Putamen (tissue), 1 donor: ENCODE measurements around the gene C10orf71.

Experiments
- DNase-seq: peaks from one replicate; pipeline ENCODE4 v3.0.0-alpha.2; 2016; ENCODE audit warnings: low spot score

Gene C10orf71, protein sequence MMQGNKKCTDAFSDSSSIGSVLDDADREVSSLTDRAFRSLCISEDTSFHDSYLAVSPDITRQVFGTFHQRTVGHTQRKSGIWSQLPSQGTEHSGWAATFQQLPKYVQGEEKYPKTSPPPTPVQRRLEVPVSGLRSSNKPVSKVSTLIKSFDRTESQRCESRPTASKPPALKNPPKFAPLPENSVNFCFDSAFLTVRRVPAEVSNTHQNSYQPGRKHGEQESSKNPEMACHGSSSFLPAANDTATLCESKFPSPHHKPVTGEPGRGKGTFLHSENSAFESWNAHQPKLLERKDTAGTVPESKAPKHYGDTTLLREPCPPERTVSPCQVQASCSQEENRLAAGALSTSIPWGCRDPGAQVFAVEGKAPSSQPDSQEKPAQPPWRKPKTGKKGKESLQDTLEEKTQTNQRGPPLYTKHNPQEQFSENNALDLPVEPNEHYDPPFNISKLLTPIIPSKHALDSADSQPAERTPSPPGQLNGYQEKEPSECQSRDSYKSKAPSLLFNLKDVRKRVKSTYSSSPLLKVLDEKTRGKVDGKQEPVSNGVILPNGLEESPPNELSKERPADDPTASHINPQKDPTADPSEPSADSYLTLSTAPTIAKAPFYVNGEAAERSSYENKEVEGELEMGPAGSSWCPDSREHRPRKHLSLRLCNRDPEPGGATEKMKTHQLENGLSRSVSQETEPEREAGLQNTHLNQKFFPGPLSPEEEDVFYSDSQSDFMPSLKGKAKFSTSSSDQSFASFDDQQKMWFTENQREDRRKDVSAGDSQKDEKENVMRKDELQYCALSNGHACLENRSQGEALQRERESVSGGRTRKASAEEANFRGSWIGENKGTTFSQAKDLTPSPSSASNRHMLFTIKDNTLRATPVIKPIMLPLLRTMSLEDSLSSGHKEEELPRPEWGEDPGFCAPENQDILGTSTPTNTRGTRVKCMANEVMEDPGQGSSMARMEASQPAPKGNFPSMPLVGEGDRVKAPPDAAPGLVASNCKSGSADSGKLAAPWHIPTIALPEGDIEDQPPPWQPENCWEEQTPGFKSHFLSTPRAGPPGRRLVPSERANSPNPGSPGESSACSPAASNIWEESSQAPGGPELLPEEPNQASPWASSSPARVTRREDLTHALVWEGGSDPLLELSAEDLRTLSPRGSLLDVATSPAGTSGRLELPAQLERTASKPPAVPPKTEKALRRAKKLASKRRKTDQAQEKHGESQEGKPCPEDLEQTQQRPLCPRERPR (N-terminal part only)

DNA sequence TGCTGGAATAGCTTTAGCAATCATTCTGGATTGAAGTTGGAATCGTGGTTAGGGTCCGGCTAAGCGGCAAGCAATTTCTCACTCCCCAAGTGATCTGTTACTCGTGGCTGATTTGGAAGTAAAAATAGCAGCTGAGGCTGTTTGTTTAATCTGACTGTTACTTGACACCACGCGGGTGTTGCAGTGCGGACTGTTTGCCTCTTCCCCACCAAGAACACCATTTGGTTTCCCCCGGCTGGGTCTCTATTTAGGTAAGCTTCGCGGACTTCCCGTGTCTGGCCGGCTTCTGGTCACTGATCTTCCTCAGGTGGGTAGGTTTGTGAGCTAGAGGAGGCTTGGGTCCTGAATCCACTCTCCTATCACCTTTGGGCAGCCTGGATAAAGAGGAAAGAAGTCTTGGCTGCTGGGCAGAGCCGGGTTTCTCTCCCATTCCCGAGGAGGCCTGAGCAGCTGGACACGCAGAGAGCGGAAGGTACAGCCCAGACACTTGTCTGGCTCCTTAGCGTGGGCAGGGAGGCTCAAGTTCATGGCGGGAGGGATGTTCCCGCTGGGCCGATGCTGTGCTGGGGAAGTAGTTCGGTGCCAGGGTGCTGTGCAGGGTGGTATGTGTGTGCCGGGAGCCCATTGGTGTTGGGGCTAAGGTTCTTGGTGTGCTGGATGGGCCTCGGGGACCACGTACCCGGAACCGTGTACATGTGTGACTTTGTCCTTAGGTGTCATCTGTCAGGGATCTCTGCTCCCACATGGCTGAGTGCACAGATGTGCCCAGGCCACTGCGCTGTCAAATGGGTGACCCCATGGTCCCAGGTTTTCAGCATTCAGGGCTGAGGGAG is at the start of gene C10orf71:
C10orf71 (plus strand) TSS at position 188 of the 833 bp plus-strand sequence. CDS start 23,376 bp downstream, outside the sequence.
- DNase-seq, result no peak

DNA sequence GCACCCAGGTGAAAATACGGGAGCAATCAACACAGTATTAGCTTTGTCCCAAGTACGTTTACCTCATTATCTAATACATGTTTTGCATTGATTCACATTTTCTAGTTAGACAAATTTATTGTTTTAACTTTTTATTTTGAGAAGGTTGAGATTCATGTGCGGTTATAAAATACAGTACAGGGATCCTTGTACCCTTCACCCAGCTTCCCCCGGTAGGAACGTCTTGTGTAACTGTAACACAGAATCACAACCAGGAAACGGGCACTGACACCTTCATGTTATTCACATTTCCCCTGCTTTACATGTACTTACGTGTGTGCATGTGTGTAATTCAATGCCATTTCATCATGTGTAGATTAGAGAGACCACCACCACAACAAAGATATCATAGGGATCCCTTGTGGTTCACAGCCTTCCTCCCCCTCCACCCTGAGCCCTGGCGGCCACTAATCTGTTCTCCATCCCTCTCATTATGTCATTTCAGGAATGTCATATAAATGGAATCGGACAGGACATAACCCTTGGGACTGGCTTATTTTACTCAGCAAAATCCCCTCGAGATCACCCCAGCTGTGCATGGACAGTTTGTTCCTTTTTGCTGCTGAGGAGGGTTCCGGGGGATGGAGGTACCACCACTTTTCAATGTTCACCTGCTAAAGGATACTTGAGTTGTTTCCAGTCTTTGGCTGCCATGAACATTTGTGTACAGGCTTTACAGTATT is 46.5 kb upstream of the C10orf71 start:
- no peak for DNase-seq

DNA sequence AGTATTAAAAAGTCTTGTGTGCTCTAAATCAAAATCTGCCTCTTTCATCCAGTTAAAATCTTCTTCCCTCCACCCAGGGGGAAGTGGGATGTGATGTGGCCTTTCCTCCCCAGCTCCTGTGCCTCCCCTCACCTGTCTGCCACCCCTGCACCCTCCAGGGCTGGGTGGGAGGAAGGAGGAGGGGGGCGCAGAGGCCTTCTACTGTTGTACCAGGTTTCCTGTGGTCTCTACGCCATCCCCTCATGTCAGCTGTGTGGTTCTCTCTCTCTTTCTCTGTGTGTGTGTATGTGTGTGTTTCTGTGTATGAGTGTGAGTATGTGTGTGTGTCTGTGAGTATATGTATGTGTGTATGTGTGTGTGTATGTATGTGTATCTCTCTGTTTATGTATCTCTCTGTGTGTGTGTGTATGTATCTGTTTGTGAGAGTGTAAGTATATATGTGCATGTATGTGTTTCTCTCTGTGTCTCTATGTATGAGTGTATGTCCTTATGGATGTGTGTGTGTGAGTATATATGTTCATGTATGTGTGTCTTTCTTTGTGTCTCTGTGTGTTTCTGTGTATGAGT is 45.5 kb upstream of the C10orf71 start:
- no peak for DNase-seq

DNA sequence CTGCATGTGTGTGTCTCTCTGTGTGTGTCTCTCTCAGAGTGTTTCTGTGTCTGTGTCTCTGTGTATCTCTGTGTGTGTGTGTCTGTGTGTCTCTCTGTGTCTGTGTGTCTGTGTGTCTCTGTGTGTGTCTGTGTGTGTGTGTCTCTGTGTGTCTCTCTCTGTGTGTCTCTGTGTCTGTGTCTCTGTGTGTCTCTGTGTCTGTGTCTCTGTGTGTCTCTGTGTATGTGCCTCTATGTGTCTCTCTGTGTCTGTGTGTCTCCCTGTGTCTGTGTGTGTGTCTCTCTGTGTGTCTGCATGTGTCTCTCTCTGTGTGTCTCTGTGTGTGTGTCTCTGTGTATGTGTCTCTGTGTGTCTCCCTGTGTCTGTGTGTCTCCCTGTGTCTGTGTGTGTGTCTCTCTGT is 44.8 kb upstream of the C10orf71 start:
- no peak for DNase-seq

DNA sequence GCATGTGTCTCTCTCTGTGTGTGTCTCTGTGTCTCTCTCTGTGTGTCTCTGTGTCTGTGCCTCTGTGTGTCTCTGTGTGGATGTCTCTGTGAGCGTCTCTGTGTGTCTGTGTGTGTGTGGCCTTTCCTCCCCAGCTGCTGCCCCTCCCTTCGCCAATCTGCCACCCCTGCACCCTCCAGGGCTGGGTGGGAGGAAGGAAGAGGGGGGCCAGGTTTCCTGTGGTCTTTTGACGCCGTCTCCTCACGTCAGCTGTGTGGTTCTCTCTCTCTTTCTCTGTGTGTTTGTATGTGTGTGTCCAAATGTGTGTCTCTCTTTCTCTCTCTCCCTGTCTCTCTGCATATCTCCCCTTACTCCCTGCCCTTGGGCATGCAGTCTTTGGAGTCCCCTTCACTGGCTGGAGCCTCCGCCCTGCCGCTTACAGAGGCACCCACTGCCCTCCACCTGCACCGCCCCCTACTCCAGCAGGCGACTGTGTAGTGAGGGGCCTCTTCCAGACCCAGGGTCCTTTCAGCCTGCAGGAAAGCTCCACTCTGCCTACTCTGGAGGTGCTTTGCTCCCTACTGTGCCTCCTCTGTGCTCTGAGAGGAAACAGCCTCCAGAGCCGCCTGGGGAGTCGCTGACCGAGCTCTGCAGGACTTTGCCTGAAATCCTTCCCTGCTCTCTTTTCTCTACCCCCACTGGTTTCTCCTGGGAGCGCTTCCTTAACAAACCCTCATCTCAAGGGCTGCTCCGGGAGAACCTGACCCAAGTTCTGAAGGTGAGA is 44.2 kb upstream of the C10orf71 start:
- DNase-seq, result no peak

DNA sequence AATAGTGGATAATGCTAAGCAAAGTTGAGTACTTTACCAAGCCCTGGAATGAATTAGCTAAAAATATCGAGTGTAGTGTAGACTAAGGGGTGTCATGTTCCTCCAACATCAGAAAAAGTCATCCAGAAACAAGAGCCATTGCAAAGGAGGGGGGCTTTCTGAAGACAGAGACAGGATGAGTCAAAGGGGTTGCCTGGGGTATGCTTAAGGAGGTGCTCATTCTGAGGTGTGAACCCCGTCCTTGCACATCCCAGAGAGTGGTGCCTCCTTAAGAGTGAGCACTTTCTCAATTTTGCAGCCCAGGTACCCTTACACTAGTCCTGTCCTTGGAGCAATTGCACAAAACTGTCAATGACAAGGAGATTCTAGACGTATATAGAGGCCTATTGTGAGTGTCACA is 43.1 kb upstream of the C10orf71 start:
- no peak for DNase-seq

DNA sequence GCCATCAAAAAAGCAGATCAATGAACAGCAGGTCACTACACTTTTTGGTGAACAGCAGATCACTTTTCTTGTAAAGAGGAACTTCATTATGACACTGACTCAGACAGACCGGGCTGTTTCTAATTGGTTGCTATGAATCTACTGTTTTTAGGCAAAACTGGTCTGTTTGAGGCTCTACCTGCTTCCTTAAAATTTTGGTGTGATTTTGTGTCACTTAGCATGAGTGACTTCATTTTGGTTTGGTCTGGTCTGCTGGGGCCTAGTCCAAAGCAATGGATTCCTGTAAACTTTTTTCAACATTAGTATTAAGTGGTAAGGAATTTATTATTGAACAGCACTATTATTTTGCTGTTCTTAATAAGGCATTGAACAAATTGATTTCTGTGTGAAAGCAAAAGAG is 41.8 kb upstream of the C10orf71 start:
- no peak for DNase-seq

DNA sequence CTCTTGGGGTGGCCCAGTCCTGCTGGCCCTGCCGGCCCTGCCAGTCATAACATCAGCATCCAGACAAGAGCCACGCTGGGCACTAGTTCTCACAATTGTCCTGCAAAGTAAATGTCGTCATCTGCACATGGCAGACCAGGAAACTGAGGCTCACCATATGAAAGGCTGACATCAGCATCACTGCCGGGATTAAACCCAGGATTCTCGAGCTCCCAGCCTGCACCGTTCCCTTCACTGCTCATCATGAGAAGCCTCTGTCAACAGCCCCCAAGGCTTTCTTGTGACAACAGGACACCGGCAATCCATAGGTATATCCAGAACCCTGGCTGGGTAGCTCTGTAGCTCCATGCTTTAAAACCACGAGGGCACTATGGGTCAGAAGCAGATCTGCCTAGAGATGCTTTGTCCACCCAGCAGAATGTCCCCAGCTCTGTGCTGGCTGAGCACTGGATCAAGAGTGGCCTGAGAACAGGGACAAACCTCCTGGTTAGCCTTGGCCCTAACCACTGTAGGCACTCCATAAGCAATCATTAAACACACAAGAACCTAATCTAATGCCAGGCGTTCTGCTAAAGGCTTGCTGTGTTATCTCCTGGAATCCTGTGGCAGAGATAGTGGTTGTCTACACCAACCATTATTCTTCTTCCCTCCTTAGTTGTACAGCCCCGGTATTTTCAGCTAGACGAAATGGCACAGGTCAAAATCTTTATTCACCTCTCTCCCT is 41.2 kb upstream of the C10orf71 start:
- DNase-seq, result no peak

DNA sequence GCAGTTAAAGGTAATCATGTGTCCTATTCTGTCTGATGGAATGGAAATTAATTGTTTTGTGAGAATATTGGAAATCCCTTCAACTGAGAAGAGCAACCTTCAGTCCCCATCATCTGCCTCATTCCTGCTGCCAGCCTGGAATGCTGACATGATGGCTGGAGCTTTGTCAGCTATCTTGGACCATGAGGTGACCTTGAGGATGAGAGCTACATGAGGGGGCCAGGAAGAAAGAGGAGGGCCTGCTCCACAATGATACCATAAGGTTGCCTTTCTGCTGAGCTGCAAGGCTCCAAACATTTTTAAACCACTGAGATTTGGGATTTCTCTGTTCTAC is 40.7 kb upstream of the C10orf71 start:
- no peak for DNase-seq

DNA sequence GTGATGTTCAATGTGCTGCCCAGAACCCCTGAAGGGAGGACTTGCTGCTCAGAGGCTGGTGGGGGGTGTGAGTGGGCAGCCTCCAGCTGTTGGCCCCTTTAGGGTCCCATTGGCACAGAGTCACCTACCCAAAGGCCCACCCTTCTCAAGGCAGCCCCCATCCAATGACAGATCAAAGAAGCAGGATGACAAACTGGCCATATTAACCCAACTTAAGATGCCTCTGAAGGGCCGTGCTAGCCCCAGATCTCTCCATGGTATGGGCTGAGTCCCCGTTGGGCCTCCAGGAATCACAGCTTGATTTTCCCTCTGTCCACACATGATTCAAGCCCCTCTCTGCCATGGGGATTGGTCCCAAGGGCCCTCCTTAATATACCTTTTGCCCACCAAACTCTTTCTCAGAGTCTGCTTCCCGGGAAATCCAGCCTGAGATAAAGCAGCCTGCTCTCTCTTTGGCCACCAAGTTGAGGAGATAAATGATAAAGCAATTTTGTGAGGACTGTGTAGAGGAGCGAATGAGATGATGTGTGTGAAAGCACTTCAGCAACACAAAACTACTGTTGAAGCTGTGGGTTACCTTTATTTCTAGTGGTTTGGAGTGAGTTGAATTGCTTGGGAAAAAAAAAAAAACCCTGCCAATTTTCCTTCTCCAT is 38.2 kb upstream of the C10orf71 start:
- DNase-seq, result no peak

DNA sequence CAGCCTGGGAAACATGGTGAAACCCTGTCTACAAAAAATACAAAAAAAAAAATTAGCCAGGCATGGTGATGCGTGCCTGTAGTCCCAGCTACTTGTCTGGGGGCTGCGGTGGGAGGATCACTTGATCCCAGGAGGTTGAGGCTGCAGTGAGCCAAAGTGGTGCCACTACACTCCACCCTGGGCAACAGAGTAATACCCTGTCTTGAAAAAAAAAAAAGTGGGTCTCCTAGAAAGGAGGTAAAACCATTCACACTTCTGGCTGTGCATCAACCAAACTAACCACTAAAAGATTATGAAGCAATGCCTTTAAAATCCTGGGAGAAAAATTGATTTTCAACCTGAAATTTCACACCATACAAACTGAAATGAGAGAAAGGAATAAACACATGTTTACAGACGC is 35.4 kb upstream of the C10orf71 start:
- no peak for DNase-seq

DNA sequence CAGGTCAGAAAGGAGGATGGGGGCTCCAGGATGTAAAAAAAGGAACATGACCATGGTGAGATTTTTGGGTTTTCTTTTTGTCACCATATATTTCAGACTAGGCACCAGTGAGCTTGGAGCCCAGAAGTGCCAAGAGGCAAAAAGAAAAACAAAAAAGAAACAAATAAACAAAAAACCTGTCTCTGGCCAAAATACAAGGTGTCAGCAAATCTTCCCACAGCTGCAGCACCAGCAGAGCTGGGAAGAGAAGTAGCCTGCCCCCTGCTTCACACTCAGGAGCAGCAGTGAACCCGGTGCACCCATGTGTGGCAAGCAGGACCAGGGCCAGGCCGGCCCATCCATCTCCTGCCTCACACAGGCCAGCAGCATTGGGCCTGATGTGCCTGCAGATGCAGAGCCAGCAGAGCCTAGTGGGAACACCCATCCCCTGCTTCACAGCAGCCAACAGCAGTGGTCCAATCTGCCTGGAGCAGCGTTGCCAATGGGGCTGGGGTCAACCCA is 34.7 kb upstream of the C10orf71 start:
- no peak for DNase-seq

DNA sequence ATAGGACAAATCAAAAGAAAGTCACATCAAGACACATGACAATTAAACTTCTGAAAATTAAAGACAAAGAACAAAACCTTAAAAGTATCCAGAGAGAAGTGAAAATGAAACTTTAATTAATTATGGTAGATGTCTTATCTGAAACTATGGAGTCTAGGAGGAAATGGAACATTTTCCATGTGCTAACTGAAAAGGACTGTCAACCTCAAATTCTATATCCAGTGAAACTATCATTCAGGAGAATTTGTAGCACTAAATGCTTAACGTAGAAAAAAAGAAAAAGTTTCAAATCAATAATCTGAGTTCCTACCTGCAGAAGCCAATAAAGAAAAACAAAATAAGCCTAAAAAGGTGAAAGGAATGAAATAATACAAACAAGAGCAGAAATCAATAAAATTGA is 33.1 kb upstream of the C10orf71 start:
- no peak for DNase-seq

DNA sequence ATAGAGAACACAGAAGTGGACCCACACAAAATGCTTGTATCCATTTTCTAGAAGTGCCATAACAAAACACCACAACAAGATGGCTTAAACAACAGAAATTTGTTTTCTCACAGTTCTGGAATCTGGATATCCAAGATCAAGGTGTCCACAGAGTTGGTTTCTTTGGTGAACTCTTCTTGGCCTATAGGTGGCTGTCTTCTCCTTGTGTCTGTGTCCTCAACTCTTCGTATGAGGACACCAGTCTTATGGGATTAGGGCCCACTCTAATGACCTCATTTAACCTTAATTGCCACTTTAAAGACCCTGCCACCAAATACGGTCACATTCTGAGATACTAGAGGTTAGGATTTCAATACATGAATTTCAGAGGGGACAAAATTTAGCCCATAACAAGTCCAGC is 30.8 kb upstream of the C10orf71 start:
- DNase-seq, result no peak

DNA sequence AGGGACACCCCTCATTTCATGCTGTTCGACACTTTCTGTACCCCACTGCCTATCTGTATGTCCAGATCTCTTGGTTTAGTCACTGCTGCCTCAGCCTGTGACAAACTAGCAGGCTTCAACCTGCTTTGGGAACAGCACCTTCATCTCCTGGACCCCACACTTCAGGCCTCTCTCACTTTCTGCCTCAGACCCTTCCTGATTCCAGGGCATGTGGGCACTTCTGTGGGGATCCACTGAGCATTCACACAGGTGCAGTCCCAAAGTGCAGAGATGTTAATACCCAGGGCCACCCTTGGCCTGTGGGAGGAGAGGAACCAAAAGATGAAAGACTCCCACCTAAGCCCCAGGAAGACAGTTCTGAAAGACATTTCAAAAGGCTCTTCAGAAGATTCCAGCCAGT is 29.4 kb upstream of the C10orf71 start:
- no peak for DNase-seq

DNA sequence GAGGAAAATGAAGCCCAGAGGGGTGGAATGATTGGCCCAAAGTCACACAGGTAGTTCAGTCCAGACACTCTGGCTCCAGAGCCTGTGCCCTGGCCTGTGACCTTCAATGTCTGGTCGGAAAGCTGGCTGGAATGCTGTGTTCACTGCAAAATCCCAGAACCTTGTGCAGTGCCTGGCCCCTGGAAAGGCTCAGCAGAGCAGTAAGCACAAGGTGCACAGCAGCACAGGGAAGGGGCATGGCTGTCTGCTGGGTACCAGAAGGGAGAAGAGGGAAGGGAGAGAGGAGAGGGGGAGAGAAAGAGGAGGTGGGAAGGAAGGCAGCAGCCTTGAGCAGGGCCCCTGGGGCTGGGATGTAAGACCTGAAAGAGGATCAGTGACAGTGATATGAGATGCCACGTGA is 28.4 kb upstream of the C10orf71 start:
- DNase-seq, result no peak

DNA sequence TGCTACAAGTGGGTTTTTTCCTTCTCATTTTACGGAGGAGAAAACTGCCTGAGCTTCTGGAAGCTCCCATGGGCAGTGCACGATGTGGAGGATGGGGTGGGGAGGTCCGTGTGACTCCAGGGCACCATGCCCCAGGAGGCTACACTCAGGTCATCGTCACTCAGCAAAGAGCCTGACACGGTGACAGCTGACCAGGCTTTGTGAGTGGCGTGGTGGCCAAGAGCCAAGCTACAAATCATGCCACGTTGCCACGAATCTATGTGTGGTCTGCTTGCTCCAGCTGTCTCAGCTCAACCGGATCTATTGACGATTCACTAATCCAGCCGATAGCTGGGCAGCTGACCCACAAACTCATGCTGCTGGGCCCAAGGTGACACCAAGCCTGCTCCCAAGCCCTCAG is 27.6 kb upstream of the C10orf71 start:
- DNase-seq, result no peak
